A549 (cell line): ENCODE results near the gene DPYD.

Source experiments
- CEBPB ChIP-seq, 2 experiments: fragments of >200 bp in 1 of 2; sonication (Bioruptor Twin) in 1 of 2; formaldehyde crosslinking in 1 of 2; IDR thresholded peaks; 2 replicates each; pipeline ENCODE4 v1.6.1; 2012 to 2016
- HOXA7 ChIP-seq: fragments of 250-450 bp; sonication (Bioruptor Pico); IDR thresholded peaks from 2 replicates; pipeline ENCODE4 v1.5.0; 2020; ENCODE audit warnings: mild to moderate bottlenecking, moderate library complexity
- MAX ChIP-seq: IDR thresholded peaks from 2 replicates; pipeline ENCODE4 v1.6.1; 2012
- PHF8 ChIP-seq: fragments of 200-600 bp; sonication (generic); IDR thresholded peaks from 2 replicates; pipeline ENCODE4 v1.6.1; 2016; ENCODE audit warnings: low read depth, mild to moderate bottlenecking, antibody characterized with exemption, moderate library complexity, borderline replicate concordance
- REST ChIP-seq: fragments of 200-600 bp; sonication (generic); IDR thresholded peaks from 2 replicates; pipeline ENCODE4 v1.6.1; 2016; ENCODE audit warnings: antibody characterized with exemption, mild to moderate bottlenecking, moderate library complexity
- SREBF2 ChIP-seq: fragments of 450-650 bp; IDR thresholded peaks from 2 replicates; pipeline ENCODE4 v1.6.1; 2014; ENCODE audit warnings: mild to moderate bottlenecking, moderate library complexity
- TP53 ChIP-seq: fragments of 250-450 bp; sonication (Bioruptor Pico); IDR thresholded peaks from 2 replicates; pipeline ENCODE4 v1.5.0; 2021; ENCODE audit warnings: mild to moderate bottlenecking, moderate library complexity
- TF ChIP-seq, protein P1 (sequence below): fragments of >200 bp; sonication (Bioruptor Twin); formaldehyde crosslinking; IDR thresholded peaks from 3 replicates; pipeline ENCODE4 v1.5.1; 2016

DNA sequence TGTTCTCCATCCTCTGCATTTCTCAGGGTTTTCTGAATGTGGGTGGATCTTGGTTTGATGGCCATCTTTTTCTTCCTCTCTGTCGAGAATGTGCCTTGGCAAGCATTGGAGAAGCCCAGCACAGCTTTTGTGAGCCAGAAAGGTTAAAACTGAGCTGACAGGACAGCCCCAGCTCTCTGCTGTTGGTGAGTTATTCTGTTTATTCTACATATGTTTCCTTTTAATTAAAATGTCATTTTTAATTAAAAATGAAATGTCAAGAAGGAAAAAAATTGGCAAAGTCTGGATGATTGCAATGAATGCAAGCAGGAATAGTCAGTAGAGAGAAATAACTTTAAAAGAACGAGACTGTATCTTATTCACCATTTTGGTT is 873.4 kb downstream of the DPYD start:
- TF ChIP-seq, protein P1, sequence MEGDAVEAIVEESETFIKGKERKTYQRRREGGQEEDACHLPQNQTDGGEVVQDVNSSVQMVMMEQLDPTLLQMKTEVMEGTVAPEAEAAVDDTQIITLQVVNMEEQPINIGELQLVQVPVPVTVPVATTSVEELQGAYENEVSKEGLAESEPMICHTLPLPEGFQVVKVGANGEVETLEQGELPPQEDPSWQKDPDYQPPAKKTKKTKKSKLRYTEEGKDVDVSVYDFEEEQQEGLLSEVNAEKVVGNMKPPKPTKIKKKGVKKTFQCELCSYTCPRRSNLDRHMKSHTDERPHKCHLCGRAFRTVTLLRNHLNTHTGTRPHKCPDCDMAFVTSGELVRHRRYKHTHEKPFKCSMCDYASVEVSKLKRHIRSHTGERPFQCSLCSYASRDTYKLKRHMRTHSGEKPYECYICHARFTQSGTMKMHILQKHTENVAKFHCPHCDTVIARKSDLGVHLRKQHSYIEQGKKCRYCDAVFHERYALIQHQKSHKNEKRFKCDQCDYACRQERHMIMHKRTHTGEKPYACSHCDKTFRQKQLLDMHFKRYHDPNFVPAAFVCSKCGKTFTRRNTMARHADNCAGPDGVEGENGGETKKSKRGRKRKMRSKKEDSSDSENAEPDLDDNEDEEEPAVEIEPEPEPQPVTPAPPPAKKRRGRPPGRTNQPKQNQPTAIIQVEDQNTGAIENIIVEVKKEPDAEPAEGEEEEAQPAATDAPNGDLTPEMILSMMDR, result no peak
- TF ChIP-seq PHF8, result no peak
- TF ChIP-seq REST, result no peak
- no peak for TF ChIP-seq TP53
- no peak for TF ChIP-seq MAX
- no peak for TF ChIP-seq SREBF2
- TF ChIP-seq CEBPB (IDR thresholded peaks at IDR 0.05), result no peak
- TF ChIP-seq HOXA7 (CRISPR knock-in tag), result no peak
